IPS DF 19.7 (cell line): ENCODE results near the gene GRM1.

Experiments used
- DNase-seq: peaks from one replicate; pipeline ENCODE4 v3.0.0-alpha.2; 2013; ENCODE audit warnings: low read depth, low spot score

GRM1 gene

GRCh38 chr6:146097586-146097985 is 68.7 kb downstream of the GRM1 start:
- no peak for DNase-seq

DNA sequence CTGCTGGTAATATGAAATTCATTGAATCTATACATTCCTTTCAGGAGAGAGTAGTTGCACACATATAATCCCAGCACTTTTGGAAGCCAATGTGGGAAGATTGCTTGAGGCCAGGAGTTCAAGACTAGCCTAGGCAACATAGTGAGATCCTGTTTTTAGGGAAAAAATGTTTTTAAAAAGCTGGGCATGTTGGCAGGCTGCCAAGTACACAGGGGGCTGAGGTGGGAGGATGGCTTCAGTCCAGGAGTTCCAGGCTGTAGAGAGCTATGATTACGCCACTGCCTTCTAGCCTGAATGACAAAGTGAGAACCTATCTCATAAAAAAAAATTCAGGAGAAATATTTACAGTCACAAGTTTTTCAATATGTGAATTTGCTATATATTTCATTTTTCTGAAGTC is 71.9 kb downstream of the GRM1 start:
- DNase-seq: no peak

- peak; percentile 15 for DNase-seq
These were observed 74.7 kb downstream of the GRM1 start for GRCh38 chr6:146103416-146104072.

DNA sequence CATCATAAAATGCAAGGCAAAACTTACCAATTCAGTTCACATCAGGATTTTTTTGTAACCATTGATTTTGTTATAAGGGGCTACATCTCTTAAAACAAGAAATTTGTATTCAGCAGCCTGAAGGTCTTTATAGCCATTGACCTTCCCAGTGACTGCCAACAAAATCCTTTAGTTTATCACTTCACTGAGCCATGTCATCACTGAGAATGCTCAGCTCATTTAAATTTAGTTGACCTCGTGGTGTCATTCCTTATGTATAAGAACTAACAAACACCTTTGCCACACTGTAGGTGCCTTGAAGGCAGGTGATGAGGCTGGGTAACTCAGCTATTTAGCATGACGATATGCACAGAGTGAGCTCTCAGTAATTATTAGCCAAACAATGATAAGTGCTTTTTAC is 77.7 kb downstream of the GRM1 start:
- DNase-seq: no peak

- DNase-seq: no peak
These were observed 82.1 kb downstream of the GRM1 start for GRCh38 chr6:146110990-146111389.

- DNase-seq: no peak
These were observed 83.1 kb downstream of the GRM1 start for GRCh38 chr6:146111881-146112450.

DNA sequence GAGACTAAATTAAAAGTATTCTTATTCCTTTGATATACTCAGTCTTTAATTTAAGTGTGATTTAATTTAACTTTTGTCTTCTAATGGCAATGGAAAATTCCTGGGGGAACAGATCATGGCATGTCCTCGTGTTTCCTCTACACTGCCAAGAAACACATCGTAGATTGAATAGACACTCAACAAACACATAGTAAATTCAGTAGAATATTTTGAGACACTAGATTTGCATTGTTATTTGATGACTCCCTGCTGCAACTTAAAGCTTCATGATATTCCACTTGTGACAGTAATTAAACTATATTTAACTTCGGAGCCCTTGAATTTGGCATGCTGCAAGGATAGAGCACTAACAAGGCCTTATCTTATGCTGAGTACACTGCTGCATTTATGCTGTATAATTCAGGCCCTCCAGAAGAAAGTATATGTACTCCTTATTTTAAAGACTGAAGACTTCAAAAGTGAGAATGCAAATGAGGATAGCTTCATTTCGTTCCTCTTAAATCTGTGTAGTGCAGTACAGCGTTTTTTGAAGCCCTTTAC is 84.3 kb downstream of the GRM1 start:
- no peak for DNase-seq

GRCh38 chr6:146123616-146124015 is 94.8 kb downstream of the GRM1 start:
- DNase-seq: no peak

DNA sequence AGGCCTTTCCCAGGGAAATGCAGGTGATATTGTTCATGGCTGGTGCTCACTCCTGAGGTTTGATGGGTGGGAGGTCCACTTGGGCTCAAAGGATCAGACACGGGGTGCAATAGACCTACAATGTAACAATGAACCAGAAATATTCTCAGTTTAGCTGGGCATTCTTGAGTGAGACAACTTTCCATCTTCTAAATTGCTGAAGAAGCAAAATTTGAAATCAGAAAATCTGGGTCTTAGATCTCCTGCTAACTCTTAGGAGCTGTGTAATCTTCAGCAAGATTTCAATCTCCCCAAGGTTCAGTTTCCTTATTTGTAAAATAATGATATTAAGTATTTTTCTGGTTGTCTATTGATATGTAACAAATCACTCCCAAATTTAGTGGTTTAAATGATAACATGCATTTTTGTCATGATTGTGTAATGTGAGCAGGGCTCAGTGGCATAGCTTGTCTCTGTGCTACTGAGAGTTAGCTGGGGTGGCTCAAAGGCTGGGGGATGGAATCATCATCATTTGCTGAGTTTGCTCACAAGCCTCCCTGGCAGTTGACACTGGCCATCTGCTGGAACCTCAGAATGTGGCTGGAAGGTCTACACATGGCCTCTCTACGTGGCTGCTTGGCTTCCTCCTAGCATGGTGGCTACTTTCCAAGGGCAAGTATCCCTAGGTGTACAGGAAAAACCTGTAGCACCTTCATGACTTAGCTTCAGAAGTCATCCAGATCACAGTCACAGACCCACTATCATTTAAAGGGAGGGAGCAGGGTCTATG is 98.8 kb downstream of the GRM1 start:
- no peak for DNase-seq

- no peak for DNase-seq
These were observed 105.0 kb downstream of the GRM1 start for GRCh38 chr6:146133866-146134265.

DNA sequence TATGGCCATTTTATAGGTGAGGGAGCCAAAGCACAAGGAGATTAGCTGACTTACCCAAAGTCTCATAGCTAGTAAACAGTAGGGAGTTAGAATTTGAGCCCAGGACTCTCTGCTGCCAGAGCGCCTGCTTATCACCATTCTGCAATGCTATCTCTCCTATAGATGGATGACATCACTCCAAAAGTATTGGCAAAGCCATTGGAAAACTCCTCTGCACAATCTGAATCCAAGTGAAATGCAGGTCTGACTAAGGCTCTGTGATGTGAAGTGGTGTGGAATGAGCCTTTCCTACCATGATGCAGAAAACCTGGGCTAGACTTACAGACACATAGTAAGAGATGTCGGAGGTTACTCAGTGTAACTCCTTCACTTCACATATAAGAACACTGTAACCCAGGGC is 106.3 kb downstream of the GRM1 start:
- no peak for DNase-seq

GRCh38 chr6:146146836-146147235 is 118.0 kb downstream of the GRM1 start:
- no peak for DNase-seq

- DNase-seq: peak; percentile 12
These were observed 120.9 kb downstream of the GRM1 start for GRCh38 chr6:146149770-146150169.

- DNase-seq: no peak
These were observed 124.3 kb downstream of the GRM1 start for GRCh38 chr6:146153040-146153758.

GRCh38 chr6:146154197-146154596 is 125.3 kb downstream of the GRM1 start:
- DNase-seq: no peak

DNA sequence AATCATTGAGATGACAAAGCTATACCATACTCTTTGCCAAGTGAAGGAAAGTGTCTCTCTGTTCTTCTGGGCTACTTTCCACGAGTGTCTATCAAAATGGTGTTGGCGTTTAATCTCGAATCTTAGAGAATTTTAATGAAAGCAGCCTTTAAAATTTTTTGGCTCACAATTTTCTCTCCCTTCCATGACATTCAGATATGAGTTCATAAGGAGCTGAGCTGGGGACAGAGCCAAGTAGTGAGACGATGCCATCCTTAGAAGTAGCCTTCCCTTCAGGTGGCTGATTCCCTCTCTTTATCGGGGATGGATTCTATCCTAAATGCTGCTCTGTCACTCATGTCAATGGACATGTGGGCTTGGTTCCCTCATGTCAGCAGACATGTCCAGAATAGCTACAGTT is 132.8 kb downstream of the GRM1 start:
- DNase-seq: no peak

- no peak for DNase-seq
These were observed 141.0 kb downstream of the GRM1 start for GRCh38 chr6:146169872-146170271.

DNA sequence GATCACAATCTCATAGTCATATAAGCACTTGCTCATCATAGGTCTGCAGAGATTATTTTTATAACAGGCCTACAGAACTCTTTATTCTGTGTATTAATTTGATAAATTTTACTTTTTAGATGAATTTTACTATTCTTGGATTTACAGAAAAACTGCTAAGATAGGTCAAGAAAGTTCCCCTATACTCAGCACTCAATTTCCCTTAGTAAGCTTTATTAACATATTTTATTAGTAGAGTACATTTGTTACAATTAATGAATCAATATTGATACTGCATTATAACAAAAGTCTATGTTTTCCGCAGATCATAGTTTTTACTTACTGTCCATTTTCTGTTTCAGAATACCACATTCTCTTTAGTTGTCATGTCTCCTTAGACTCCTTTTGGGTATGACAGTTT is 148.9 kb downstream of the GRM1 start:
- DNase-seq: no peak

GRCh38 chr6:146183831-146184230 is 155.0 kb downstream of the GRM1 start:
- DNase-seq: no peak

DNA sequence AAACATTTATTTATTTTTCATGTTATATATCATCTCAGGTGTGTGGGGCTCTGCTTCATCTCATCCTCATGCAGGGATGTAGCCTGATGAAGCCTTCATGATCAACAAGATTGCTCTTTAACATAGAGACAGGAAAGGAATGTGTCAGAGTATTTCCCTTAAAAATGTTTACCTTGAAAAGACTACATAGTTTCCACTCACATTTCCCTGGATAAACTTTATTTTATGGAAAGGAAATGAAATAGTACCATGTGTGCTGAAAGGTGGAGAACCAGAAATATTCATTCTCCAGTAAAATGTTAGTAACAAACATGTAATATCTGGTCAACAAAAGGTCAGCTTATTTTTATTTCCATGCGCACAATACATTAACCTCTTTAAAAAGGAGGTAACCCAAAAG is 155.8 kb downstream of the GRM1 start:
- no peak for DNase-seq

GRCh38 chr6:146189131-146189530 is 160.3 kb downstream of the GRM1 start:
- no peak for DNase-seq

- DNase-seq: no peak
These were observed 161.7 kb downstream of the GRM1 start for GRCh38 chr6:146190581-146190980.
